Hippocampal formation (tissue), 2 donors: ENCODE measurements around the gene ARL15.
"Not testable (repeated sequence)": the region's sequence is repeated elsewhere in the genome, so short reads cannot be mapped to it uniquely, and the experiment has no call there.

ENCODE experiments used
- DNase-seq, 2 donors: peaks; one replicate each; lab custom pipeline; 2025; lab: John Stamatoyannopoulos, UW

Gene ARL15

GRCh38 chr5:54093861-54094260 is 216.5 kb downstream of the ARL15 start:
- no peak for DNase-seq

DNA sequence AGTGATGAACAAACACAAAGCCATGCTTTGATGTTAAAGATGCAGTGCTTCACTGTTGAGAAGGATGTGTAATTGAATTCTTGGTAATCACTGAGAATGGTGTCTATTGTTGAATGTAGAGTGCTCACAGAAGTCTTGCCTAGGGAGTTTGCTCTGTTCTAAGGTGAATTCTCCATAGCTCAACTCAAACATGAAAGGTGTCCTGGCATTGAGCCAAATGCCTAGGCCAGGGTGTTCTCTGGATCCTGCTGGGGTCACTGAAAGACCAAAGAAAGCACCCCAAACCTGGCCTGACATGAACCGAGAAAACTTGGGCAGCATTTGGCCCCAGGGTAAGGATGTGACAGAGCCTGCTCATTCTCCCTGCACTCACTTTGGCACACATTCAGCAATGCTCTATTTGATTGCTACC is 217.3 kb downstream of the ARL15 start:
- DNase-seq = no peak

DNA sequence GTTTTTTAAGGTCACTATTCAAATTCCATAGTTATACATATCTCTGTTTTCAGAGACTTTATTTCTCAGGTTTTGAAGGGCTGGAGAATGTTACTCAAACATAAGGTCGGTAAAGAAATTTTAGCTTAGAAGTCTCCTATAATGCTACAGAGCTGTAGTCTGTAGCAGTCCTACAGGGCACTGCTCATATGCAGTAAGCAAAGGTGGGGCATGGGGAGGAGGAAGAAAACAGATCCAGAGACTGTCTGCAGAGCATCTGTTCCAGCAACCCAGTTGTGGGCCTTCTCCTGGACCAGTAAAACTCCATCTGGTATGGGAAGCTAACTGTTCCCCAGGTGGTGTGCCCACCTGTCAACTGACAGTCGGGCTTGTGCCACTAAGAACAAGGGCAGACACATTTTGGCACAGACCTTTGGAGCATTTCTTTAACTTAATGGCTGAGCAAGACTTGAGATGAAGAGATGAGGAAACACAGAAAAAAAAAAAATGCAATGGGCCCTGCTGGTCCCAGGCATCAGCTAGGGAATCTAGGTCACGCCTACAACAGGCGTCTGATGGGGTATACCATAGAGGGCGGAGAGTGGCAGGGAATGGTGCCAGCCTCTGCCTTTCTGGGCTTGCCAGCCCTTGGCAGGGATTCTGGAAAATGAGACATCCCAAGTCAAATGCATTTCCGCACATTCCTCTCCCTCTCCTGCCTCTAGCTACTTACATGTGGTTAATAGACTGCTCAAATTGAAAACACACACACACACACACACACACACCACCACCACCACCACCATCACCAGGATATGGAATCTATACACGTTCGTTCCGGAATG is 218.9 kb downstream of the ARL15 start:
- no peak for DNase-seq

- DNase-seq = no peak
Observed at GRCh38 chr5:54090495-54091120, 219.8 kb downstream of the ARL15 start.

GRCh38 chr5:54088081-54088480 is 222.3 kb downstream of the ARL15 start:
- DNase-seq = no peak

DNA sequence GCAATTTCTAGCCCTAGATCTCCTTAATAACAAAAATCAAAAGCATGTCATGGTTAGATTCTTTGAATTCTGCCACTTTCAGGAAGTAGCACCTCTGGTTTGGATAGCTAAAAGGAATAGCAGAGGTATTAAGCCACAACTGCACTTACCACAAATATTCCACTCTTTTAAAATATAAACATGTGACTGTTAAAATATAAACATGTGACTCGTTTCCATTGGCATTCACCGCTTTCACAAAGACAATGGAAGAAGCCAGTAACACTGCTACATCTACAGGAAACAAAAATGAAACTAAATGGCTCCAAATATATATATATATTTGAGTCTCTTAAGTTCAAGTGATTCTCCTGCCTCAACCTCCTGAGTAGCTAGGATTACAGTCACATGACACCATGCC is 222.9 kb downstream of the ARL15 start:
- no peak for DNase-seq

DNA sequence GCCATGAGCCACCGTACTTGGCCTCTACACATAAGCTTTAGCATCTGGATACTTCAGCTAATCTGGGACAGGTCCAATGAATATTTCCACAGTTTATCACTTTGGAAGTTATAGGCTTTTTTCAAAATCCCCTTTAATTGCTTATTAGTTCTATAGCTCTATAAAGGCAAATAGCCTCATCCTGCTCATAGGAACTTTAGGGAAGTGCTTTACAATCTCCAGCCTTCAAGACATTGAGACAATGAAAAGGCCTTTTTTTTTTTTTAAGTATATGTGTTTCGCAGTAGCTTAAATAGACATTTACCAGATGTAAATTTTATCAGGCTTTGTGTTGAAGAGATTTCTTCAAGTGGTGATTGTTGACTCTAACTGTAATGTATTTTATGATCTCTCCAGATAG is 224.2 kb downstream of the ARL15 start:
- DNase-seq = no peak

- DNase-seq = no peak
Observed at GRCh38 chr5:54084696-54085095, 225.7 kb downstream of the ARL15 start.

DNA sequence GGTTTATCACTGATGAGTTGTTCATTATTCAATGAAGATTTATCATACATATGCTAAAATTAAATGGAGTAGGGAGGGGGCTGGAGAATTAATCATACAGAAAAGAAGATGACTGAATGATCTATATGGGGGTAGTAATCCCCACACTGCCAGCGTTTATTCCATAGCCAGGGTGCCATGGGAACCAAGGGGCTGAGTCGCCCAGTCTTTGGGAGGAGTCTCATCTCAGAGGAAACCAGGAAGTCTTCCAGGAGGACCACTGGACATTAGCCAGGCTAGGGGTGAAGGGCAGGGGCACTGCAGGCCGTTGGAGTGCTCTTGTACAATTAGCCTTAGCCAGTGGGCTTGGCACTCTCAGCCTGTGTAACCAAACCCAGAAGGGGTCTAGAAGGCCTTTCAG is 226.5 kb downstream of the ARL15 start:
- no peak for DNase-seq

DNA sequence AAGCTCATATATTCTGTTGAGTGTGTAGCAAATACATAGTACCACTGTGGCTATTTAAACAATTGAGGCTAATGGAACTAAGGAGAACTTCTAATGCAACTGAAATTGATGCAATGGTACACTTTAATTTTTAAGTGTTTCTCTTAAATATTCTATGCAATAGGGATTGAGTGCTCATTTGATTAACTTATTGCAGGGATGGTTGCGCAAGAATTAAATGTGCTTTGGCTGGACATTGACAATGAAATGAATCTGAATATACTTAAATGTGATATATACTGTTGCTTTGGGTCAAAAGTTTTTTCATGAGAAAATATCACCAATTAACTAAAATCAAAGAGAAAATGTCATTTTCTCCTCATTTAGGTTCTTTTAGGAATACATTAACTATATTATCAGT is 227.1 kb downstream of the ARL15 start:
- no peak for DNase-seq

GRCh38 chr5:54081415-54081814 is 229.0 kb downstream of the ARL15 start:
- no peak for DNase-seq

GRCh38 chr5:54080831-54081230 is 229.5 kb downstream of the ARL15 start:
- no peak for DNase-seq

GRCh38 chr5:54073735-54074134 is 236.6 kb downstream of the ARL15 start:
- DNase-seq = no peak

DNA sequence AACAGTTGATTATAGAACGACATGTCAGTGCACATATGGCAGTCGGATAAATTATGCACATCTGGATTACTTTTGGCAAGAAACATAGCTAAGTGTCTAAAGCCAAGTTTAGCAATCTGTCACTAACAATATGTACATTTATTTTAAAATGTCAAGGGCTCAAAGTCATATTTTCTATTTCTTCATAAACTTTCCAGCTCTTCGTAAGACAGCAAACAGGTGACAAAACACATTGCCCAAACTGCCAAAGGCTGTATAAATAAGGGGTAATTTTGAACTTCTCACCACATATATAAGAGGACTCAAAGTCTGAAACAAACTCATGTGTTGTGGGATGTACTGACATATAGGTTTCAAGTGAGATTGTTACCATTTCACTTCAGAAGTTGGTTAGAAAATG is 237.2 kb downstream of the ARL15 start:
- DNase-seq = no peak

DNA sequence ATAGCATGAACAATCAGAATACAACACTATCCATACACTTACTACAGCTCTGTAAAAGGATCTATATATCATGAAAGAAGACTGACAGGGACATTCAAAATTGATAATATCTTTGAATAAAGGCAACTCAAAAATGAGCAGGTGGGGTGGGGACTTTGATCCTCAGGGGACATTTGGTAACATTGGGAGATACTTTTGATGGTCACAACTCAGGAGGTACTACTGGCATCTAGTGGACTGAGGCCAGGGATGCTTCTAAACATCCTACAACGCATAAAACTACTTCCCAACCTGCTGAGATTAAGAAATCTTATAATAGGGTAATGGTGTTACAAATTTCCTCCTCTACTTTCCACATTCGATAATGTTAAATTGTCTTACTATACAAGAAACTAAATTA is 243.9 kb downstream of the ARL15 start:
- no peak for DNase-seq

GRCh38 chr5:54063817-54064216 is 246.6 kb downstream of the ARL15 start:
- DNase-seq = no peak

- DNase-seq = no peak
Observed at GRCh38 chr5:54062958-54063357, 247.4 kb downstream of the ARL15 start.

DNA sequence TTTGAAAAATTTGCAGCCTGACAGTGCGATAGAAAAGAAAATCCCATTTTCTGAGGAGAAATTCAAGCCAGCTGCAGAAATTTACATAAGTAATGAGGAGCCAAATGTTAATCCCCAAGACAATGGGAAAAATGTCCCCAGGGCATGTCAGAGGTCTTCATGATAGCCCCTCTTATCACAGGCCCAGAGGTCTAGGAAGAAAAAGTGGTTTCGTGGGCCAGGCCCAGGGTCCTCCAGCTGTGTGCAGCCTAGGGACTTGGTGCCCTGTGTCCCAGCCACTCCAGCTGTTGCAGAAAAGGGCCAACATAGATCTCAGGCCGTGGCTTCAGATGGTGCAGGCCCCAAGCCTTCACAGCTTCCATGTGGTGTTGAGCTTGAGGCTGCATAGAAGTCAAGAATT is 249.5 kb downstream of the ARL15 start:
- not testable (repeated sequence) for DNase-seq

GRCh38 chr5:54049963-54050362 is 260.4 kb downstream of the ARL15 start:
- DNase-seq = no peak

- DNase-seq = no peak
Observed at GRCh38 chr5:54049144-54049543, 261.2 kb downstream of the ARL15 start.

DNA sequence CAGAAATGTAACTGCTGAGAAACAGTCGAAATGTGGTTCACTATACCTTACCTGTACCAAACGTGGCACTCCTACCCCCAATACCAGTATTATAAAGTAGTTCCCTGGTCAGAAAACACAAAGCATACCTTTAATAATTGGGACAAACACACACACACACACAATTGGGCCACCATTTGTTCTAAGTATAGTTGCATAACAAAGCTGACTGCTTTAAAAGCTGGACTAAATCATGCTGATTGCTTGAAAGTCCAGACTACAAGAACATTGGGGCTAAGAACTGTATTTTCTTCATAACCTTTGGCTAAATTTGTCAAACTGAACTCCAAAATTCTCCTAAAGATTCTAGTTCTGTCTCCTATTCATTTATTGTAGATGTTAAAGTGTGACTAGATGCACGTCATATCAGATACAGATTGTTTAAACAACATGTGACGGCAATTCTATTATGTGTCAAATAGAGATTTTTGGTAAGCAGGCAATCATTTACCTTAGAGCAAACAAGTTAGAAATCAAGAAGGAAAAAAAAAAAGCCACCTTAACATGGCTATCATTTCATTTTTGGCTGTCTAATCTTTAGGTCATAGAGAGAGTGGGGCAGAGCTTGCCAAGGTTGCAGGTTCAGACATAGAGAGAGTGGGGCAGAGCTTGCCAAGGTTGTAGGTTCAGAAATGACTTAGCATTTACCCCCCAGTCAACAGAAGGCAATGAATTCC is 265.1 kb downstream of the ARL15 start:
- no peak for DNase-seq

- not testable (repeated sequence) for DNase-seq
Observed at GRCh38 chr5:54044276-54044675, 266.1 kb downstream of the ARL15 start.

DNA sequence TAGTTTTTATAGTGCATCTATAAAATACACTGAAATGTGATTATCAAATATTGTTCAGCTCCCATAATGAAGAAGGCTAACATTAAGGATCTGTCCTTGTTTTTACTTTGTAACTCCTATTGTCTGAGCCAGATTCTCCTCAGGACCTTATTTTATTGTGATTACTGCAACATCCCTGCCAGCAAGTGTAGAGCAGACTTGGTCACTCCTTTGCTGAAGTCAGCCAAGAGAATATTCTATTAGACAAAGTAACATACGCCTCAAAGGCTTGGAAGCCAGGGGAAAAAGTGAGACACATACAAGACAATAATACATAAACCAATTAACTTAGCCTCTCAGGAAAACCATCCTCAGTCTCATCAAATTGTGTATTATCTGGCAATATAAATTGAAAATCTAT is 269.6 kb downstream of the ARL15 start:
- no peak for DNase-seq
